SH-SY5Y (cell line): ENCODE results near the gene MYLK.

Experiments
- GATA2 ChIP-seq: IDR thresholded peaks from 2 replicates; pipeline ENCODE4 v1.6.1; 2011; ENCODE audit warnings: mild to moderate bottlenecking, low read depth, low read length
- GATA3 ChIP-seq: IDR thresholded peaks from 2 replicates; pipeline ENCODE4 v1.6.1; 2011; ENCODE audit warnings: low read depth, mild to moderate bottlenecking, low read length, moderate library complexity

DNA sequence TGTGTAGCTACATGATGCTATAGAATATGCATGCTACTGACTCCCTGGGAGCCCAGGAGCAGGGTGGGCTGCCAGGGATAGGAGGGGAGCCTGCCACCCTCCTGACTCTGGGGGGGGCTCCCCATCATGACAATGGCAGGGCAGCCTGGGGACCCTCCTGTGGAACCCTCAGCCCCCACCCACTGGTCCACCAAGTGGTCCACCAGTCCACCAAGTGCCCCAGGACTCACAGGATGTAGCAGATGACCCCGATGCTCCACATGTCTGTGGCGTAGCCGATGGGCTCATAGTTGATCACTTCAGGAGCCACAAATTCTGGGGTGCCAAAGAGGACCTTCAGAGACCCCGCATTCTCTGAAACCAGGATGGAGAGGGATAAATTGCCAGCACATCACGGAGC is 246.3 kb downstream of the MYLK start:
- TF ChIP-seq GATA2, result no peak
- TF ChIP-seq GATA3, result no peak
